ENCODE results near the gene SEMA4D. TPM values are rescaled to one million over a fixed set of nuclear protein-coding genes. Genes with fewer than 3 reads are reported as not detected.
"Not testable (repeated sequence)": the region's sequence is repeated elsewhere in the genome, so short reads cannot be mapped to it uniquely, and the experiment has no call there.

Gene SEMA4D
- total RNA-seq, 2 donors from 2014 or later, result 42.8 to 51.0 TPM

DNA sequence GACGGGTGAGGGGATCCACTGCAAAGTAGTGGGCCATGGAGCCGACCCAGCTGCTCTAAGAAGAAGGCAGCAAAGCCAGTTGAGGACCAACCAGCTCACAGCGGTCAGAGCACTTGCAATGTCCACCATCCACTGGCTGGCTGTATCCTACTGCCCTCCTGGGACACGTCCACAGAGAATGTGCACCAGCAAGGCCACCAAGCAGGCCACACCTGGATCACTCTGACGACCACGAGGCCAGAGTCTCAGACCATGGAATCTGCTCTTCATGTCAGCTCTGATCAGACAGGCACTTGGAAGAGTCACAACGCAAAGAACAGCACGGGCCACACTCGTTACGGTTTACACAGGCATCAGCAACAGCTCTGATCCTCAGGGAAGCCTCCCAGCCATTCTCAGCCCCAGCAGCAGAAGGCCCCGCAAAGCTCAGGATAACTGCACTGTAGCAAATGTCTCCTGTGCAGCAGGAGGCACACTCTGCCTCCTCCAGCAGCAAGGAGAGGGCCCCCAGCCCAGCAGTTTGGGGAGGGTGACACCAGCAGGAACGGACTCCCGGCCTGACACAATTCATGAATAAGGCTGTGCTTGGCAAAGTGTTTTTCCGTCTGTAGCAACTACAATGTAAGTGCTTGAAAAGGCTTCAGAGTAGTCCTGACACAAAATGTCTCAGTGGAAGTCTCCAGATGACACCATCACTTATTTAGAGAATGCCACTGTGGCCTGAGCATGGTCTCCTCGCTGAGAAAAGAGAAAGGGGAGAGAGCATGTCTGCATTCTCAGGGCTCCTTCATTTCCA is 15.7 kb downstream of the SEMA4D start:
- peak overlapping the region; percentile 54 for H3K27ac Mint-ChIP-seq
- no peak overlapping the region for H3K4me3 Mint-ChIP-seq
- no peaks in the 10 kb centered on the region for H3K36me3 ChIP-seq (ENCODE audit: control insufficient read depth, insufficient read depth, low read length)
- H3K9ac ChIP-seq (ENCODE audit: extremely low read depth, low read length, poor library complexity, severe bottlenecking), result no peak overlapping the region
- 81 to 88% methylated on average over 14 to 15 of the region's 15 CpGs for WGBS, 2 experiments (ENCODE audit: insufficient coverage in 1 of 2, insufficient read length in 1 of 2)
- no peaks in the 10 kb centered on the region for H3K4me1 ChIP-seq (ENCODE audit: control insufficient read depth, insufficient read depth, low read length)
- TF ChIP-seq, protein P1, sequence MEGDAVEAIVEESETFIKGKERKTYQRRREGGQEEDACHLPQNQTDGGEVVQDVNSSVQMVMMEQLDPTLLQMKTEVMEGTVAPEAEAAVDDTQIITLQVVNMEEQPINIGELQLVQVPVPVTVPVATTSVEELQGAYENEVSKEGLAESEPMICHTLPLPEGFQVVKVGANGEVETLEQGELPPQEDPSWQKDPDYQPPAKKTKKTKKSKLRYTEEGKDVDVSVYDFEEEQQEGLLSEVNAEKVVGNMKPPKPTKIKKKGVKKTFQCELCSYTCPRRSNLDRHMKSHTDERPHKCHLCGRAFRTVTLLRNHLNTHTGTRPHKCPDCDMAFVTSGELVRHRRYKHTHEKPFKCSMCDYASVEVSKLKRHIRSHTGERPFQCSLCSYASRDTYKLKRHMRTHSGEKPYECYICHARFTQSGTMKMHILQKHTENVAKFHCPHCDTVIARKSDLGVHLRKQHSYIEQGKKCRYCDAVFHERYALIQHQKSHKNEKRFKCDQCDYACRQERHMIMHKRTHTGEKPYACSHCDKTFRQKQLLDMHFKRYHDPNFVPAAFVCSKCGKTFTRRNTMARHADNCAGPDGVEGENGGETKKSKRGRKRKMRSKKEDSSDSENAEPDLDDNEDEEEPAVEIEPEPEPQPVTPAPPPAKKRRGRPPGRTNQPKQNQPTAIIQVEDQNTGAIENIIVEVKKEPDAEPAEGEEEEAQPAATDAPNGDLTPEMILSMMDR (conservative IDR thresholded peaks at IDR 0.05), result no peak
- H3K27ac ChIP-seq (ENCODE audit: low read depth, low read length), result peak overlapping the region; percentile 42
- H3K4me1 Mint-ChIP-seq, result peaks cover 1% of the 10 kb centered on the region
- H3K27me3 ChIP-seq (ENCODE audit: control insufficient read depth, insufficient read depth, low read length, poor library complexity, severe bottlenecking), result no peaks in the 10 kb centered on the region
- no peaks in the 10 kb centered on the region for H3K9me3 Mint-ChIP-seq
- H3K36me3 Mint-ChIP-seq (ENCODE audit: low read depth), result peaks cover 23% of the 10 kb centered on the region
- no peaks in the 10 kb centered on the region for H3K27me3 Mint-ChIP-seq (ENCODE audit: insufficient read depth)
- no peaks in the 10 kb centered on the region for H3K9me3 ChIP-seq (ENCODE audit: control insufficient read depth, low read length)
- no peak overlapping the region for H3K4me3 ChIP-seq (ENCODE audit: low read length)
- DNase-seq, result no peak

DNA sequence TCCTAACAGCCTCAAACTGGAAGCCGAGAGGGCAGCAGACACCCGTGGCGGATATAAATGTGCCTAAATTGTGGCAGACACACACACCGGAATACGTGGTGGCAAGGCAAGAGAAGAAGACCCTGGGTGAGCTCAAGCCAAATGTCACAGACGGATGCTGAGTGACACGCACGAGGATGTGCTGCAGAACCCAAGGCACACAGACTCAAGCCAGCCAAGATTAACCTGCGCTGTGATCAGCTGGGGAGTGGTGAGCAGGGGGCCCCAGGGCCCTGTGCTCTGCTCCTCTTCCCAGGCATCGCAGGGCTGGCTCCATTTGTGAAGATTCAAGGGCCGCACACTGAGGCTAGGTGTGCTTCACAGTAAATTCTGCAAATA is 16.4 kb downstream of the SEMA4D start:
- no peak overlapping the region for H3K27ac ChIP-seq (ENCODE audit: low read depth, low read length)
- TF ChIP-seq, protein P1 (conservative IDR thresholded peaks at IDR 0.05), result no peak
- WGBS, 2 experiments (ENCODE audit: insufficient coverage in 1 of 2, insufficient read length in 1 of 2), result 93 to 100% methylated on average over 10 to 11 of the region's 11 CpGs
- peaks cover 1% of the 10 kb centered on the region for H3K4me1 Mint-ChIP-seq
- H3K4me3 Mint-ChIP-seq, result no peak overlapping the region
- H3K27me3 ChIP-seq (ENCODE audit: control insufficient read depth, insufficient read depth, low read length, poor library complexity, severe bottlenecking), result no peaks in the 10 kb centered on the region
- H3K9ac ChIP-seq (ENCODE audit: extremely low read depth, low read length, poor library complexity, severe bottlenecking), result no peak overlapping the region
- DNase-seq, result no peak
- no peaks in the 10 kb centered on the region for H3K9me3 Mint-ChIP-seq
- no peaks in the 10 kb centered on the region for H3K27me3 Mint-ChIP-seq (ENCODE audit: insufficient read depth)
- peaks cover 23% of the 10 kb centered on the region for H3K36me3 Mint-ChIP-seq (ENCODE audit: low read depth)
- H3K9me3 ChIP-seq (ENCODE audit: control insufficient read depth, low read length), result no peaks in the 10 kb centered on the region
- no peaks in the 10 kb centered on the region for H3K36me3 ChIP-seq (ENCODE audit: control insufficient read depth, insufficient read depth, low read length)
- no peak overlapping the region for H3K4me3 ChIP-seq (ENCODE audit: low read length)
- H3K4me1 ChIP-seq (ENCODE audit: control insufficient read depth, insufficient read depth, low read length), result no peaks in the 10 kb centered on the region
- peak overlapping the region; percentile 23 for H3K27ac Mint-ChIP-seq

DNA sequence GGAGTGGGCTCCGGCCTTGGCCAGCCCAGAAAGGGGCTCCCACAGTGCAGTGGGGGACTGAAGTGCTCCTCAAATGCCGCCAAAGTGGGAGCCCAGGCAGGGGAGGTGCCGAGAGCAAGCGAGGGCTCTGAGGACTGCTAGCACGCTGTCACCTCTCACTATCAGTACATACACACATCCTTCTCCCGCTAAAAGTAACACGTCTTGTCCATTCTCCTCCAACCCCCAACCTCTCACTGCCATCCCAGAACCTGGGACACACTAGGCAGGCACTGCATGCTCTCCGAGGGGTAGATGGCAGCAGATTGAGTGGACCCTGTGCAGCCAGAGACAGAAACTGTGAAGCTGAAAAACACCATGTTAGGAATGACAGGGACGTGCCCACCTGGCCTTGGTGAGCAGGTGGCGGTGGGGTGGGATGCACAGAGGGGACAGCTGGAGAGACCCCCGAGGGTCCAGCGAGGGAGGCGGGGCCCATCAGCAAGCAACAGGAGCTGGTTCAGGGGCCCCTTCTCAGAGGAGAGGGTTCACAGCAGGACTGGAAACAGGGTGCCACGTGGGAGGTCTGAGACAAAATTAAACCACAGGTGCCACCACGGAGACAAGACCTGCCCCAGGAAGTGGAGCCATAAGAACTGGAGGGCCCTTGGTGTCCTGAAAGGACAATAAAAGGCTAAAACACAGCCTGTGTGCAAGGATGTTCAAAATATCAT is 16.9 kb downstream of the SEMA4D start:
- no peaks in the 10 kb centered on the region for H3K27me3 ChIP-seq (ENCODE audit: control insufficient read depth, insufficient read depth, low read length, poor library complexity, severe bottlenecking)
- no peaks in the 10 kb centered on the region for H3K36me3 ChIP-seq (ENCODE audit: control insufficient read depth, insufficient read depth, low read length)
- Mint-ChIP-seq H3K27ac (no peak overlapping the region), H3K36me3 (ENCODE audit: low read depth) (peaks cover 23% of the 10 kb centered on the region), H3K4me1 (peaks cover 1% of the 10 kb centered on the region), H3K9me3 (no peaks in the 10 kb centered on the region), H3K27me3 (ENCODE audit: insufficient read depth) (no peaks in the 10 kb centered on the region), H3K4me3 (no peak overlapping the region)
- no peak for DNase-seq
- H3K4me1 ChIP-seq (ENCODE audit: control insufficient read depth, insufficient read depth, low read length), result no peaks in the 10 kb centered on the region
- H3K9me3 ChIP-seq (ENCODE audit: control insufficient read depth, low read length), result no peaks in the 10 kb centered on the region
- no peak overlapping the region for H3K9ac ChIP-seq (ENCODE audit: extremely low read depth, low read length, poor library complexity, severe bottlenecking)
- H3K27ac ChIP-seq (ENCODE audit: low read depth, low read length), result no peak overlapping the region
- H3K4me3 ChIP-seq (ENCODE audit: low read length), result no peak overlapping the region
- 94 to 96% methylated on average over 11 to 15 of the region's 15 CpGs for WGBS, 2 experiments (ENCODE audit: insufficient coverage in 1 of 2, insufficient read length in 1 of 2)
- TF ChIP-seq, protein P1 (conservative IDR thresholded peaks at IDR 0.05), result no peak

DNA sequence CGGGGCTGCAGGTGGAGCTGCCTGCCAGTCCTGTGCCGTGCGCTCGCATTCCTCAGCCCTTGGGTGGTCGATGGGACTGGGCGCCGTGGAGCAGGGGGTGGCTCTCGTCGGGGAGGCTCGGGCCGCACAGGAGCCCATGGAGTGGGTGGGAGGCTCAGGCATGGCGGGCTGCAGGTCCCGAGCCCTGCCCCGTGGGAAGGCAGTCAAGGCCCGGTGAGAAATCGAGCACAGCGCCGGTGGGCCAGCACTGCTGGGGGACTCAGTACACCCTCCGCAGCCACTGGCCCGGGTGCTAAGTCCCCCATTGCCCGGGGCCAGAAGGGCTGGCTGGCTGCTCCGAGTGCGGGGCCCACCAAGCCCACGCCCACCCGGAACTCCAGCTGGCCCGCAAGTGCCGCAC is 17.5 kb downstream of the SEMA4D start:
- not testable (repeated sequence) for H3K27me3 ChIP-seq (ENCODE audit: control insufficient read depth, insufficient read depth, low read length, poor library complexity, severe bottlenecking); H3K4me1 ChIP-seq (ENCODE audit: control insufficient read depth, insufficient read depth, low read length); H3K27me3 Mint-ChIP-seq (ENCODE audit: insufficient read depth); DNase-seq; H3K27ac Mint-ChIP-seq; H3K4me3 Mint-ChIP-seq; H3K9me3 Mint-ChIP-seq; H3K4me3 ChIP-seq (ENCODE audit: low read length); H3K4me1 Mint-ChIP-seq; H3K9me3 ChIP-seq (ENCODE audit: control insufficient read depth, low read length); H3K9ac ChIP-seq (ENCODE audit: extremely low read depth, low read length, poor library complexity, severe bottlenecking); H3K36me3 ChIP-seq (ENCODE audit: control insufficient read depth, insufficient read depth, low read length); H3K27ac ChIP-seq (ENCODE audit: low read depth, low read length)
- 96% methylated on average over 27 of the region's 27 CpGs; no CpG with 5 or more reads in 1 of the 2 experiments for WGBS, 2 experiments (ENCODE audit: insufficient coverage in 1 of 2, insufficient read length in 1 of 2)
- H3K36me3 Mint-ChIP-seq (ENCODE audit: low read depth), result peaks cover 23% of the 10 kb centered on the region

DNA sequence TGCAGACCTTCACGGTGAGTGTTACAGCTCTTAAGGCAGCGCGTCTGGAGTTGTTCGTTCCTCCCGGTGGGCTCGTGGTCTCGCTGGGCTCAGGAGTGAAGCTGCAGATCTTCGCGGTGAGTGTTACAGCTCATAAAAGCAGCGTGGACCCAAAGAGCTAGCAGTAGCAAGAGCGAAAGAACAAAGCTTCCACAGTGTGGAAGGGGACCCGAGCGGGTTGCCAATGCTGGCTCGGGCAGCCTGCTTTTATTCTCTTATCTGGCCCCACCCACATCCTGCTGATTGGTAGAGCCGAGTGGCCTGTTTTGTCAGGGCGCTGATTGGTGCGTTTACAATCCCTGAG is 18.3 kb downstream of the SEMA4D start:
- H3K4me1 ChIP-seq (ENCODE audit: control insufficient read depth, insufficient read depth, low read length); H3K9me3 Mint-ChIP-seq; DNase-seq; H3K27ac ChIP-seq (ENCODE audit: low read depth, low read length); H3K27me3 Mint-ChIP-seq (ENCODE audit: insufficient read depth); H3K4me3 Mint-ChIP-seq; H3K4me3 ChIP-seq (ENCODE audit: low read length); H3K27me3 ChIP-seq (ENCODE audit: control insufficient read depth, insufficient read depth, low read length, poor library complexity, severe bottlenecking); H3K36me3 ChIP-seq (ENCODE audit: control insufficient read depth, insufficient read depth, low read length); H3K9me3 ChIP-seq (ENCODE audit: control insufficient read depth, low read length); H3K27ac Mint-ChIP-seq; H3K4me1 Mint-ChIP-seq; H3K9ac ChIP-seq (ENCODE audit: extremely low read depth, low read length, poor library complexity, severe bottlenecking): not testable (repeated sequence)
- WGBS, 2 experiments (ENCODE audit: insufficient coverage in 1 of 2, insufficient read length in 1 of 2), result 95% methylated on average over 13 of the region's 17 CpGs; no CpG with 5 or more reads in 1 of the 2 experiments
- peaks cover 23% of the 10 kb centered on the region for H3K36me3 Mint-ChIP-seq (ENCODE audit: low read depth)

All from endodermal cell (in vitro differentiated cells).